PC-3 (cell line): ENCODE data around the gene RALB. TPM values are rescaled to one million over a fixed set of nuclear protein-coding genes. Genes with fewer than 3 reads are reported as not detected.

ENCODE experiments used
- ATAC-seq: fragments of 200-7000 bp; cut with Tn5 transposase; 2 replicates; pipeline ENCODE4 v1.9.1; 2020; ENCODE audit warnings: mild to moderate bottlenecking, moderate library complexity
- BruUV-seq: library from RNA; stranded (reverse); fragments of 400-500 nt; replicated peaks from 2 replicates; lab custom pipeline; 2021; lab: Mats Ljungman, UMichigan
- CTCF ChIA-PET: fragments of 300-600 bp; sonication (Branson Sonifier 250); formaldehyde crosslinking; loops from one replicate; lab custom pipeline; 2022; ENCODE audit warnings: antibody characterized with exemption; lab: Charles Lee
- POLR2A ChIA-PET: fragments of 300-600 bp; sonication (Branson Sonifier 250); formaldehyde crosslinking; loops from one replicate; lab custom pipeline; 2022; ENCODE audit warnings: antibody characterized with exemption; ENCODE audit not compliant: unreplicated experiment; lab: Charles Lee
- DNase-seq: peaks from one replicate; pipeline ENCODE4 v3.0.0-alpha.2; 2015
- H2AFZ ChIP-seq: fragments of 300-600 bp; sonication (generic); 2 replicates; pipeline ENCODE4 v1.6.0; 2016; ENCODE audit warnings: antibody characterized with exemption, low read length
- H3F3A ChIP-seq: fragments of 300-600 bp; sonication (generic); one replicate; pipeline ENCODE4 v1.6.0; 2017; ENCODE audit warnings: antibody characterized with exemption, low read length, control low read depth, mild to moderate bottlenecking; ENCODE audit not compliant: unreplicated experiment
- H3K27ac ChIP-seq: fragments of 300-600 bp; sonication (generic); 2 replicates; pipeline ENCODE4 v1.5.1; 2016; ENCODE audit warnings: mild to moderate bottlenecking, low read length
- H3K27me3 ChIP-seq: fragments of 300-600 bp; sonication (generic); 2 replicates; pipeline ENCODE4 v1.6.1; 2016; ENCODE audit warnings: low read length, mixed read lengths
- H3K36me3 ChIP-seq: fragments of 300-600 bp; sonication (generic); 2 replicates; pipeline ENCODE4 v1.6.1; 2016; ENCODE audit warnings: low read depth, mixed run types, low read length, mixed read lengths
- H3K4me1 ChIP-seq: fragments of 300-600 bp; sonication (generic); 2 replicates; pipeline ENCODE4 v1.5.1; 2016; ENCODE audit warnings: low read length; ENCODE audit not compliant: insufficient read depth
- H3K4me2 ChIP-seq: fragments of 300-600 bp; sonication (generic); 2 replicates; pipeline ENCODE4 v1.6.0; 2016; ENCODE audit warnings: low read length
- H3K4me3 ChIP-seq: fragments of 300-600 bp; sonication (generic); 2 replicates; pipeline ENCODE4 v1.5.1; 2016; ENCODE audit warnings: mild to moderate bottlenecking, low read length, mixed read lengths
- H3K79me2 ChIP-seq: fragments of 300-600 bp; sonication (generic); 2 replicates; pipeline ENCODE4 v1.6.1; 2017; ENCODE audit warnings: low read length, mixed read lengths
- H3K9ac ChIP-seq: fragments of 300-600 bp; sonication (generic); 2 replicates; pipeline ENCODE4 v1.6.0; 2016; ENCODE audit warnings: mild to moderate bottlenecking, low read length
- H3K9me2 ChIP-seq: fragments of 300-600 bp; sonication (generic); replicated peaks from 2 replicates; pipeline ENCODE4 v1.6.1; 2016; ENCODE audit warnings: mixed run types, low read length, mixed read lengths
- H3K9me3 ChIP-seq: fragments of 300-600 bp; sonication (generic); 2 replicates; pipeline ENCODE4 v1.6.1; 2016; ENCODE audit warnings: low read length, mixed read lengths
- H4K20me1 ChIP-seq: fragments of 300-600 bp; sonication (generic); 2 replicates; pipeline ENCODE4 v1.6.1; 2016; ENCODE audit warnings: low read length, mixed read lengths
- EZH2 ChIP-seq: fragments of 300-600 bp; sonication (generic); IDR thresholded peaks from one replicate; pipeline ENCODE4 v1.6.1; 2017; ENCODE audit warnings: antibody characterized with exemption, mild to moderate bottlenecking, low read length; ENCODE audit not compliant: unreplicated experiment
- EZH2phosphoT487 ChIP-seq: fragments of 300-600 bp; sonication (generic); IDR thresholded peaks from 2 replicates; pipeline ENCODE4 v1.6.1; 2018; ENCODE audit warnings: mild to moderate bottlenecking, antibody characterized with exemption, low read length, borderline replicate concordance
- intact Hi-C: fragments of 100-400 bp; cut with micrococcal nuclease; formaldehyde crosslinking; loops from 2 replicates; pipeline ENCODE4 v1.9.0; 2023
- total RNA-seq: library from RNA; depleted of rRNA; stranded (reverse); fragments of >200 nt; gene quantifications from 2 replicates; pipeline ENCODE4 v1.2.3, GENCODE V29; 2014
- TF ChIP-seq, protein P1 (sequence below): fragments of 300-600 bp; sonication (generic); conservative IDR thresholded peaks from 2 replicates; pipeline ENCODE4 v1.5.1; 2017; ENCODE audit warnings: antibody characterized with exemption, low read depth, mild to moderate bottlenecking, low read length

Gene RALB
- total RNA-seq, 1 experiment from 2014 or later = 57.9 TPM

DNA sequence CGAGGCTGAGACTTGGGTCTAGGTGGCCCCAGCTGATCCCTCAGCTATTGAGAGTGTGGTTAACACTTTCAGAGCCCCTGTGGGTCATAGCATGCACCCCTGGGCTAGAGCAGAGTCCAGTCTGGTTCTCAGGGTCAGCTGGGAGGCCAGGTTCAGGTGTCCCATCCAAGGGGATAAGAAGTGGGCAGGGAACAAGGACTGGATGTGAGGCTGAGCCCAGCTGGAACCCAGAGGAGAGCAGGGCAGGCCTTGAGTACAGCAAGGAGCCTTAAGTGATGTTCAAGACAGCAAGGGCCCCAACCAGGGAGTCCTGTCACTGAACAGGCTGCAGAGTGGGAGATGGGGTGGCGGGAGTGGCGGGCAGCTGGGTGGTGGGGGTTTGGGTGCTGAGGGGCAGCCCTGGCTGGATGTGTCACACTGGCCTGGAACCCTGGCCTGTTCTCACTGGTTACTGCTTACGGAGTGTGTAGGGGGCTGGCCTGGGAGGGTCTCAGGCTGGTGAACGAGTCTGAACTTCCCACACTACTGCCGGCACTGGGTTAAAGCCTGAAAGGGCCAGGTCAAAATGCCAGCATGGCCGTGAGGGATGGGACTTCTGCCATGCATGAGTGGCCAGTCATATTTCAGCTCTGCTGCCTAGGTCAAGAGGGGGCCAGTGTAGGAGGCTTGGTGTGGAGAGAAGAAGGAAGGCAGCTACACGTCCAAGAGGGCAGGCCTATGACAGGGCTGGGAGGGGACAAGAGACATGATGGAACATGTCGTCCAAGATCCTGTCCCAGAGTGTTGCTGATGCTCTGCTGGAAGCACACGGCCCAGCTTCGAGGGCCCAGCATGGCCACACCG is 43.0 kb upstream of the RALB start:
- no peak overlapping the region for H2AFZ ChIP-seq

DNA sequence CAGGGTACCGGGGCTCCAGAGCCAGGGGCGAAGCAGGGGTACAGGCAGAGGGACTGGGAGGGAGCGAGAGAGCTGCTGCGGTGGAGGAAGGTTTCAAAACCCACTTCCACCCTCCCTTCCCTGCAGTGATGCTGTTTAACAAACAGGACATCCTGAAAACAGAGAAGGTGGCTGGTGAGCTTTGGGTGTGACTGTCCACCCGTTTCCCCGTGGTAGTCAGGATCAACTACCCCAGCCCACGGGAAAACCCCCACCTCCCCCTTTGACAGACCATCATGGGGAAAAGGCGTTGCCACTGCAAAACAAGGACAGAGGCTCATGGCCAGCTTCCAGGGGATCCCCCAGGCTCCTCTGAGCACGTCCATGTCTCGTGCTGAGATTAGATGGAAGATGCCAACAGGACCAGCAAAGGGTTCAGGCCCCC is 42.4 kb upstream of the RALB start:
- intact Hi-C loops = no loop called here
- Histone ChIP-seq H2AFZ (no peak overlapping the region), H3K79me2 (no peaks in the 10 kb centered on the region), H3K27ac (no peak overlapping the region), H3K4me2 (no peak overlapping the region), H3F3A (no peaks in the 10 kb centered on the region), H3K4me1 (no peaks in the 10 kb centered on the region), H3K9ac (no peak overlapping the region), H3K4me3 (no peak overlapping the region), H3K36me3 (no peaks in the 10 kb centered on the region), H3K9me2 (no peaks in the 10 kb centered on the region), H3K9me3 (no peaks in the 10 kb centered on the region), H4K20me1 (no peaks in the 10 kb centered on the region), H3K27me3 (no peaks in the 10 kb centered on the region)
- ATAC-seq (no peak), DNase-seq (no peak)
- ChIA-PET CTCF (no interaction called here), POLR2A (no interaction called here)
- TF ChIP-seq, protein P1, sequence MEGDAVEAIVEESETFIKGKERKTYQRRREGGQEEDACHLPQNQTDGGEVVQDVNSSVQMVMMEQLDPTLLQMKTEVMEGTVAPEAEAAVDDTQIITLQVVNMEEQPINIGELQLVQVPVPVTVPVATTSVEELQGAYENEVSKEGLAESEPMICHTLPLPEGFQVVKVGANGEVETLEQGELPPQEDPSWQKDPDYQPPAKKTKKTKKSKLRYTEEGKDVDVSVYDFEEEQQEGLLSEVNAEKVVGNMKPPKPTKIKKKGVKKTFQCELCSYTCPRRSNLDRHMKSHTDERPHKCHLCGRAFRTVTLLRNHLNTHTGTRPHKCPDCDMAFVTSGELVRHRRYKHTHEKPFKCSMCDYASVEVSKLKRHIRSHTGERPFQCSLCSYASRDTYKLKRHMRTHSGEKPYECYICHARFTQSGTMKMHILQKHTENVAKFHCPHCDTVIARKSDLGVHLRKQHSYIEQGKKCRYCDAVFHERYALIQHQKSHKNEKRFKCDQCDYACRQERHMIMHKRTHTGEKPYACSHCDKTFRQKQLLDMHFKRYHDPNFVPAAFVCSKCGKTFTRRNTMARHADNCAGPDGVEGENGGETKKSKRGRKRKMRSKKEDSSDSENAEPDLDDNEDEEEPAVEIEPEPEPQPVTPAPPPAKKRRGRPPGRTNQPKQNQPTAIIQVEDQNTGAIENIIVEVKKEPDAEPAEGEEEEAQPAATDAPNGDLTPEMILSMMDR = no peak
- TF ChIP-seq EZH2 = no peak
- no peak for TF ChIP-seq EZH2phosphoT487
- no TSS peak for BruUV-seq

More for the DNA sequence above, 43.0 kb upstream of the RALB start:
- no peaks in the 10 kb centered on the region for H3K36me3 ChIP-seq
- no peaks in the 10 kb centered on the region for H3K27me3 ChIP-seq
- no peaks in the 10 kb centered on the region for H3K9me2 ChIP-seq
- H3K9ac ChIP-seq = no peak overlapping the region
- no peaks in the 10 kb centered on the region for H3F3A ChIP-seq
- H3K4me2 ChIP-seq = no peak overlapping the region
- no peak overlapping the region for H3K4me3 ChIP-seq
- H4K20me1 ChIP-seq = no peaks in the 10 kb centered on the region
- DNase-seq (no peak), ATAC-seq (no peak)
- CTCF ChIA-PET = no interaction called here
- H3K27ac ChIP-seq = no peak overlapping the region
- BruUV-seq = no TSS peak
- H3K9me3 ChIP-seq = no peaks in the 10 kb centered on the region
- H3K79me2 ChIP-seq = no peaks in the 10 kb centered on the region
- intact Hi-C loops = no loop called here
- H3K4me1 ChIP-seq = no peaks in the 10 kb centered on the region
- no peak for TF ChIP-seq EZH2phosphoT487
- TF ChIP-seq EZH2 = no peak
- TF ChIP-seq, protein P1 = no peak
- POLR2A ChIA-PET = no interaction called here

GRCh38 chr2:120218181-120218580 is 34.5 kb upstream of the RALB start:
- BruUV-seq = no TSS peak
- Histone ChIP-seq H3K36me3 (peaks cover 5% of the 10 kb centered on the region; the same call in 1 of the 2 replicates), H3K9me2 (no peaks in the 10 kb centered on the region), H3F3A (no peaks in the 10 kb centered on the region), H4K20me1 (peaks cover 5% of the 10 kb centered on the region; the same call in 1 of the 2 replicates), H3K4me2 (no peak overlapping the region), H3K4me3 (no peak overlapping the region), H3K27ac (no peak overlapping the region), H2AFZ (no peak overlapping the region), H3K79me2 (peaks cover 70% of the 10 kb centered on the region), H3K4me1 (peaks cover 27% of the 10 kb centered on the region), H3K27me3 (no peaks in the 10 kb centered on the region), H3K9ac (no peak overlapping the region), H3K9me3 (no peaks in the 10 kb centered on the region)
- TF ChIP-seq EZH2 = no peak
- no peak for TF ChIP-seq EZH2phosphoT487
- TF ChIP-seq, protein P1 = no peak
- ATAC-seq (no peak), DNase-seq (no peak)
- ChIA-PET CTCF (no interaction called here), POLR2A (no interaction called here)
- intact Hi-C loops = no loop called here
